Measurements from ENCODE around the gene ROCK2.

GRCh38 chr2:11241412-11242203 is 102.8 kb downstream of the ROCK2 start:
- TF ChIP-seq HDGF (IDR thresholded peaks at IDR 0.05; ENCODE audit: borderline replicate concordance) (no peak), FOXK2 (IDR thresholded peaks at IDR 0.05) (no peak), SP1 (IDR thresholded peaks at IDR 0.05) (no peak), ARNT (IDR thresholded peaks at IDR 0.05) (no peak), ELF4 (IDR thresholded peaks at IDR 0.05) (no peak), FOXA1 (IDR thresholded peaks at IDR 0.05) (no peak), NFRKB (IDR thresholded peaks at IDR 0.05) (no peak), LEF1 (IDR thresholded peaks at IDR 0.05; ENCODE audit: borderline replicate concordance) (no peak), FOXM1 (IDR thresholded peaks at IDR 0.05; ENCODE audit: borderline replicate concordance) (no peak), SUZ12 (IDR thresholded peaks at IDR 0.05) (no peak), L3MBTL2 (conservative IDR thresholded peaks at IDR 0.05) (no peak)

All from HEK293T (cell line).